GM23338 (cell line): ENCODE measurements around the gene PDE4D. TPM values are rescaled to one million over a fixed set of nuclear protein-coding genes. Genes with fewer than 3 reads are reported as not detected.

Source experiments
- ATAC-seq: fragments of 200-7000 bp; cut with Tn5 transposase; 3 replicates; pipeline ENCODE4 v1.9.1; 2020
- DNase-seq: peaks from one replicate; pipeline ENCODE4 v3.0.0-alpha.2; 2015; ENCODE audit warnings: low spot score
- H2AFZ ChIP-seq: fragments of 200-600 bp; sonication (generic); 2 replicates; pipeline ENCODE4 v1.8.0; 2016; ENCODE audit warnings: antibody characterized with exemption, mild to moderate bottlenecking, moderate library complexity
- H3F3A ChIP-seq: fragments of 200-600 bp; sonication (generic); replicated peaks from 2 replicates; pipeline ENCODE4 v1.8.0; 2017; ENCODE audit warnings: antibody characterized with exemption, mixed run types, low read depth
- H3K27ac ChIP-seq: fragments of 200-600 bp; sonication (generic); 2 replicates; pipeline ENCODE4 v1.6.1; 2016; ENCODE audit warnings: low read depth
- H3K27me3 ChIP-seq: fragments of 200-600 bp; sonication (generic); 2 replicates; pipeline ENCODE4 v1.8.0; 2016; ENCODE audit warnings: mild to moderate bottlenecking, mixed run types, moderate library complexity; ENCODE audit not compliant: insufficient read depth
- H3K36me3 ChIP-seq: fragments of 200-600 bp; sonication (generic); 2 replicates; pipeline ENCODE4 v1.8.0; 2016; ENCODE audit warnings: mild to moderate bottlenecking; ENCODE audit not compliant: insufficient read depth
- H3K4me1 ChIP-seq: fragments of 200-600 bp; sonication (generic); 2 replicates; pipeline ENCODE4 v1.8.0; 2016; ENCODE audit warnings: mild to moderate bottlenecking, moderate library complexity; ENCODE audit not compliant: insufficient read depth
- H3K4me2 ChIP-seq: fragments of 200-600 bp; sonication (generic); 2 replicates; pipeline ENCODE4 v1.7.1; 2017; ENCODE audit warnings: mixed run types
- H3K4me3 ChIP-seq: fragments of 200-600 bp; sonication (generic); 2 replicates; pipeline ENCODE4 v1.6.1; 2016; ENCODE audit warnings: mixed run types
- H3K79me2 ChIP-seq: fragments of 200-600 bp; sonication (generic); replicated peaks from 2 replicates; pipeline ENCODE4 v1.8.0; 2017; ENCODE audit warnings: mild to moderate bottlenecking; ENCODE audit not compliant: insufficient read depth
- H3K9me2 ChIP-seq: fragments of 200-600 bp; sonication (generic); 2 replicates; pipeline ENCODE4 v1.8.0; 2017; ENCODE audit not compliant: insufficient read depth
- H4K20me1 ChIP-seq: fragments of 200-600 bp; sonication (generic); replicated peaks from 2 replicates; pipeline ENCODE4 v1.8.0; 2017; ENCODE audit warnings: mild to moderate bottlenecking; ENCODE audit not compliant: insufficient read depth
- H3K27ac Mint-ChIP-seq: 2 replicates; pipeline ENCODE4 v1.8.0; 2020; ENCODE audit warnings: inconsistent platforms, mild to moderate bottlenecking, moderate library complexity, mixed read lengths
- H3K27me3 Mint-ChIP-seq: 3 replicates; pipeline ENCODE4 v1.8.0; 2022; ENCODE audit warnings: low read depth, mild to moderate bottlenecking, moderate library complexity, mixed read lengths, inconsistent platforms; ENCODE audit not compliant: insufficient read depth, poor library complexity
- H3K36me3 Mint-ChIP-seq: 3 replicates; pipeline ENCODE4 v1.8.0; 2021; ENCODE audit warnings: low read depth, mild to moderate bottlenecking, inconsistent platforms, moderate library complexity, mixed read lengths
- H3K4me1 Mint-ChIP-seq: 3 replicates; pipeline ENCODE4 v1.8.0; 2020; ENCODE audit warnings: mild to moderate bottlenecking, inconsistent platforms, mixed read lengths
- H3K4me3 Mint-ChIP-seq: 3 replicates; pipeline ENCODE4 v1.8.0; 2021; ENCODE audit warnings: moderate library complexity, mild to moderate bottlenecking, inconsistent platforms, mixed read lengths
- H3K9me3 Mint-ChIP-seq: 3 replicates; pipeline ENCODE4 v1.8.0; 2020; ENCODE audit warnings: moderate library complexity, mild to moderate bottlenecking, inconsistent platforms, mixed read lengths
- CREB1 ChIP-seq: fragments of 250-450 bp; sonication (Bioruptor Pico); IDR thresholded peaks from 2 replicates; pipeline ENCODE4 v1.5.0; 2020; ENCODE audit warnings: low read depth, mild to moderate bottlenecking, moderate library complexity
- EZH2 ChIP-seq: fragments of 200-600 bp; sonication (generic); IDR thresholded peaks from one replicate; pipeline ENCODE4 v1.8.0; 2017; ENCODE audit warnings: antibody characterized with exemption, mild to moderate bottlenecking, low read depth; ENCODE audit not compliant: unreplicated experiment
- JUNB ChIP-seq: IDR thresholded peaks from one replicate; pipeline ENCODE4 v1.6.1; 2016; ENCODE audit warnings: antibody characterized with exemption; ENCODE audit not compliant: unreplicated experiment
- NANOG ChIP-seq: IDR thresholded peaks from 2 replicates; pipeline ENCODE4 v1.6.1; 2016; ENCODE audit warnings: antibody characterized with exemption, borderline replicate concordance
- POLR2AphosphoS5 ChIP-seq: IDR thresholded peaks from 2 replicates; pipeline ENCODE4 v1.6.1; 2016; ENCODE audit warnings: antibody characterized with exemption, low read depth
- STAT1 ChIP-seq: IDR thresholded peaks from one replicate; pipeline ENCODE4 v1.6.1; 2016; ENCODE audit warnings: antibody characterized with exemption; ENCODE audit not compliant: unreplicated experiment
- ZNF331 ChIP-seq: fragments of 250-450 bp; sonication (Bioruptor Pico); IDR thresholded peaks from 2 replicates; pipeline ENCODE4 v1.5.0; 2020; ENCODE audit warnings: low read depth, mild to moderate bottlenecking, moderate library complexity
- polyA plus RNA-seq: library from polyadenylated mRNA; unstranded; fragments of >200 nt; fragmentation: Nextera tagmentation; extraction: Ambion mirVana; gene quantifications from 2 replicates; pipeline ENCODE4 v1.2.1, GENCODE V29; 2016
- total RNA-seq: library from RNA; depleted of rRNA; stranded (reverse); fragments of >200 nt; shearing (Covaris generic); gene quantifications from 2 replicates; pipeline ENCODE4 v1.2.3, GENCODE V29; 2014
- TF ChIP-seq, protein P1 (sequence below): IDR thresholded peaks from one replicate; pipeline ENCODE4 v1.6.1; 2018; ENCODE audit warnings: antibody characterized with exemption; ENCODE audit not compliant: unreplicated experiment
- TF ChIP-seq, protein P2 (sequence below): IDR thresholded peaks from 2 replicates; pipeline ENCODE4 v1.6.1; 2016; ENCODE audit warnings: antibody characterized with exemption
- TF ChIP-seq, protein P3 (sequence below): fragments of 250-450 bp; sonication (Bioruptor Pico); IDR thresholded peaks from 2 replicates; pipeline ENCODE4 v1.5.0; 2020; ENCODE audit warnings: mild to moderate bottlenecking, moderate library complexity

Gene PDE4D
- total and polyA plus RNA-seq, 2 experiments from 2014 or later, result 2.1 to 4.7 TPM

DNA sequence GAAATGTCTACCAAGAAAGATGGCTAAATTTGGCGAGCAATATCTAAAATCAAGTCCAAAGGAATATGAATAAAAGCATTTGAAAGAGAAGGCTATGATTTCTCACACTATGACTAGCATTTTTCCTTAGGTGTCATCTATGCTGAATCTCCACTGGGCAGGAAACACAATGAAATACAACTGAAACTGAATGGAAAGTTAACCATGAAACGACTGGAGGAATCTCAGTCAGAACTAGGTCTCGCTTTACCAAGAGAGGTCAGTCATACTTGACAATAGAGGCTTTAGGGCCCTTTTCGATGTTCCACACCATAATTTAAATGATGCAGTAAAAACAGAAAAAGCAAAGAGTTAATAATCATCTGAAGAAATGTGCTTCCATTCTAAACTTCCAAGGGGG is 339.0 kb downstream of the PDE4D start:
- Histone ChIP-seq H3K36me3 (no peaks in the 10 kb centered on the region), H3K27me3 (no peaks in the 10 kb centered on the region), H4K20me1 (no peaks in the 10 kb centered on the region), H3K79me2 (no peaks in the 10 kb centered on the region), H3F3A (no peaks in the 10 kb centered on the region), H3K4me2 (no peak overlapping the region), H2AFZ (no peak overlapping the region), H3K4me1 (peaks cover 14% of the 10 kb centered on the region), H3K4me3 (no peak overlapping the region), H3K9me2 (no peaks in the 10 kb centered on the region), H3K27ac (no peak overlapping the region)
- Mint-ChIP-seq H3K4me3 (no peak overlapping the region), H3K9me3 (no peaks in the 10 kb centered on the region), H3K4me1 (peaks cover 15% of the 10 kb centered on the region), H3K27ac (no peak overlapping the region), H3K36me3 (no peaks in the 10 kb centered on the region), H3K27me3 (no peaks in the 10 kb centered on the region)
- ATAC-seq (no peak), DNase-seq (no peak)
- TF ChIP-seq ZNF331 (CRISPR knock-in tag) (no peak), STAT1 (no peak), NANOG (no peak)
- TF ChIP-seq, protein P1, sequence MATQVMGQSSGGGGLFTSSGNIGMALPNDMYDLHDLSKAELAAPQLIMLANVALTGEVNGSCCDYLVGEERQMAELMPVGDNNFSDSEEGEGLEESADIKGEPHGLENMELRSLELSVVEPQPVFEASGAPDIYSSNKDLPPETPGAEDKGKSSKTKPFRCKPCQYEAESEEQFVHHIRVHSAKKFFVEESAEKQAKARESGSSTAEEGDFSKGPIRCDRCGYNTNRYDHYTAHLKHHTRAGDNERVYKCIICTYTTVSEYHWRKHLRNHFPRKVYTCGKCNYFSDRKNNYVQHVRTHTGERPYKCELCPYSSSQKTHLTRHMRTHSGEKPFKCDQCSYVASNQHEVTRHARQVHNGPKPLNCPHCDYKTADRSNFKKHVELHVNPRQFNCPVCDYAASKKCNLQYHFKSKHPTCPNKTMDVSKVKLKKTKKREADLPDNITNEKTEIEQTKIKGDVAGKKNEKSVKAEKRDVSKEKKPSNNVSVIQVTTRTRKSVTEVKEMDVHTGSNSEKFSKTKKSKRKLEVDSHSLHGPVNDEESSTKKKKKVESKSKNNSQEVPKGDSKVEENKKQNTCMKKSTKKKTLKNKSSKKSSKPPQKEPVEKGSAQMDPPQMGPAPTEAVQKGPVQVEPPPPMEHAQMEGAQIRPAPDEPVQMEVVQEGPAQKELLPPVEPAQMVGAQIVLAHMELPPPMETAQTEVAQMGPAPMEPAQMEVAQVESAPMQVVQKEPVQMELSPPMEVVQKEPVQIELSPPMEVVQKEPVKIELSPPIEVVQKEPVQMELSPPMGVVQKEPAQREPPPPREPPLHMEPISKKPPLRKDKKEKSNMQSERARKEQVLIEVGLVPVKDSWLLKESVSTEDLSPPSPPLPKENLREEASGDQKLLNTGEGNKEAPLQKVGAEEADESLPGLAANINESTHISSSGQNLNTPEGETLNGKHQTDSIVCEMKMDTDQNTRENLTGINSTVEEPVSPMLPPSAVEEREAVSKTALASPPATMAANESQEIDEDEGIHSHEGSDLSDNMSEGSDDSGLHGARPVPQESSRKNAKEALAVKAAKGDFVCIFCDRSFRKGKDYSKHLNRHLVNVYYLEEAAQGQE, result no peak
- TF ChIP-seq, protein P2, sequence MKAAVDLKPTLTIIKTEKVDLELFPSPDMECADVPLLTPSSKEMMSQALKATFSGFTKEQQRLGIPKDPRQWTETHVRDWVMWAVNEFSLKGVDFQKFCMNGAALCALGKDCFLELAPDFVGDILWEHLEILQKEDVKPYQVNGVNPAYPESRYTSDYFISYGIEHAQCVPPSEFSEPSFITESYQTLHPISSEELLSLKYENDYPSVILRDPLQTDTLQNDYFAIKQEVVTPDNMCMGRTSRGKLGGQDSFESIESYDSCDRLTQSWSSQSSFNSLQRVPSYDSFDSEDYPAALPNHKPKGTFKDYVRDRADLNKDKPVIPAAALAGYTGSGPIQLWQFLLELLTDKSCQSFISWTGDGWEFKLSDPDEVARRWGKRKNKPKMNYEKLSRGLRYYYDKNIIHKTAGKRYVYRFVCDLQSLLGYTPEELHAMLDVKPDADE, result no peak

GRCh38 chr5:59553992-59554391 is 339.5 kb downstream of the PDE4D start:
- no peak overlapping the region for H3K4me2 ChIP-seq
- H3K9me2 ChIP-seq, result no peaks in the 10 kb centered on the region
- Mint-ChIP-seq H3K4me1 (peaks cover 15% of the 10 kb centered on the region), H3K36me3 (no peaks in the 10 kb centered on the region), H3K27ac (no peak overlapping the region), H3K4me3 (no peak overlapping the region), H3K9me3 (no peaks in the 10 kb centered on the region), H3K27me3 (no peaks in the 10 kb centered on the region)
- peaks cover 14% of the 10 kb centered on the region for H3K4me1 ChIP-seq
- H3K4me3 ChIP-seq, result no peak overlapping the region
- H3K27me3 ChIP-seq, result no peaks in the 10 kb centered on the region
- ATAC-seq, result no peak
- H2AFZ ChIP-seq, result no peak overlapping the region
- no peaks in the 10 kb centered on the region for H3F3A ChIP-seq
- no peak overlapping the region for H3K27ac ChIP-seq
- H3K79me2 ChIP-seq, result no peaks in the 10 kb centered on the region
- H3K36me3 ChIP-seq, result no peaks in the 10 kb centered on the region
- no peak for DNase-seq
- no peaks in the 10 kb centered on the region for H4K20me1 ChIP-seq
- TF ChIP-seq NANOG (no peak), ZNF331 (CRISPR knock-in tag) (no peak), CREB1 (CRISPR knock-in tag) (no peak), POLR2AphosphoS5 (no peak), EZH2 (no peak), JUNB (no peak)
- TF ChIP-seq, protein P3, sequence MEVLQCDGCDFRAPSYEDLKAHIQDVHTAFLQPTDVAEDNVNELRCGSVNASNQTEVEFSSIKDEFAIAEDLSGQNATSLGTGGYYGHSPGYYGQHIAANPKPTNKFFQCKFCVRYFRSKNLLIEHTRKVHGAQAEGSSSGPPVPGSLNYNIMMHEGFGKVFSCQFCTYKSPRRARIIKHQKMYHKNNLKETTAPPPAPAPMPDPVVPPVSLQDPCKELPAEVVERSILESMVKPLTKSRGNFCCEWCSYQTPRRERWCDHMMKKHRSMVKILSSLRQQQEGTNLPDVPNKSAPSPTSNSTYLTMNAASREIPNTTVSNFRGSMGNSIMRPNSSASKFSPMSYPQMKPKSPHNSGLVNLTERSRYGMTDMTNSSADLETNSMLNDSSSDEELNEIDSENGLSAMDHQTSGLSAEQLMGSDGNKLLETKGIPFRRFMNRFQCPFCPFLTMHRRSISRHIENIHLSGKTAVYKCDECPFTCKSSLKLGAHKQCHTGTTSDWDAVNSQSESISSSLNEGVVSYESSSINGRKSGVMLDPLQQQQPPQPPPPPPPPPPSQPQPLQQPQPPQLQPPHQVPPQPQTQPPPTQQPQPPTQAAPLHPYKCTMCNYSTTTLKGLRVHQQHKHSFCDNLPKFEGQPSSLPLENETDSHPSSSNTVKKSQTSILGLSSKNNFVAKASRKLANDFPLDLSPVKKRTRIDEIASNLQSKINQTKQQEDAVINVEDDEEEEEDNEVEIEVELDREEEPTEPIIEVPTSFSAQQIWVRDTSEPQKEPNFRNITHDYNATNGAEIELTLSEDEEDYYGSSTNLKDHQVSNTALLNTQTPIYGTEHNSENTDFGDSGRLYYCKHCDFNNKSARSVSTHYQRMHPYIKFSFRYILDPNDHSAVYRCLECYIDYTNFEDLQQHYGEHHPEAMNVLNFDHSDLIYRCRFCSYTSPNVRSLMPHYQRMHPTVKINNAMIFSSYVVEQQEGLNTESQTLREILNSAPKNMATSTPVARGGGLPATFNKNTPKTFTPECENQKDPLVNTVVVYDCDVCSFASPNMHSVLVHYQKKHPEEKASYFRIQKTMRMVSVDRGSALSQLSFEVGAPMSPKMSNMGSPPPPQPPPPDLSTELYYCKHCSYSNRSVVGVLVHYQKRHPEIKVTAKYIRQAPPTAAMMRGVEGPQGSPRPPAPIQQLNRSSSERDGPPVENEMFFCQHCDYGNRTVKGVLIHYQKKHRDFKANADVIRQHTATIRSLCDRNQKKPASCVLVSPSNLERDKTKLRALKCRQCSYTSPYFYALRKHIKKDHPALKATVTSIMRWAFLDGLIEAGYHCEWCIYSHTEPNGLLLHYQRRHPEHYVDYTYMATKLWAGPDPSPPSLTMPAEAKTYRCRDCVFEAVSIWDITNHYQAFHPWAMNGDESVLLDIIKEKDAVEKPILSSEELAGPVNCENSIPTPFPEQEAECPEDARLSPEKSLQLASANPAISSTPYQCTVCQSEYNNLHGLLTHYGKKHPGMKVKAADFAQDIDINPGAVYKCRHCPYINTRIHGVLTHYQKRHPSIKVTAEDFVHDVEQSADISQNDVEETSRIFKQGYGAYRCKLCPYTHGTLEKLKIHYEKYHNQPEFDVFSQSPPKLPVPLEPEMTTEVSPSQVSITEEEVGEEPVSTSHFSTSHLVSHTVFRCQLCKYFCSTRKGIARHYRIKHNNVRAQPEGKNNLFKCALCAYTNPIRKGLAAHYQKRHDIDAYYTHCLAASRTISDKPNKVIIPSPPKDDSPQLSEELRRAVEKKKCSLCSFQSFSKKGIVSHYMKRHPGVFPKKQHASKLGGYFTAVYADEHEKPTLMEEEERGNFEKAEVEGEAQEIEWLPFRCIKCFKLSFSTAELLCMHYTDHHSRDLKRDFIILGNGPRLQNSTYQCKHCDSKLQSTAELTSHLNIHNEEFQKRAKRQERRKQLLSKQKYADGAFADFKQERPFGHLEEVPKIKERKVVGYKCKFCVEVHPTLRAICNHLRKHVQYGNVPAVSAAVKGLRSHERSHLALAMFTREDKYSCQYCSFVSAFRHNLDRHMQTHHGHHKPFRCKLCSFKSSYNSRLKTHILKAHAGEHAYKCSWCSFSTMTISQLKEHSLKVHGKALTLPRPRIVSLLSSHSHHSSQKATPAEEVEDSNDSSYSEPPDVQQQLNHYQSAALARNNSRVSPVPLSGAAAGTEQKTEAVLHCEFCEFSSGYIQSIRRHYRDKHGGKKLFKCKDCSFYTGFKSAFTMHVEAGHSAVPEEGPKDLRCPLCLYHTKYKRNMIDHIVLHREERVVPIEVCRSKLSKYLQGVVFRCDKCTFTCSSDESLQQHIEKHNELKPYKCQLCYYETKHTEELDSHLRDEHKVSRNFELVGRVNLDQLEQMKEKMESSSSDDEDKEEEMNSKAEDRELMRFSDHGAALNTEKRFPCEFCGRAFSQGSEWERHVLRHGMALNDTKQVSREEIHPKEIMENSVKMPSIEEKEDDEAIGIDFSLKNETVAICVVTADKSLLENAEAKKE (CRISPR knock-in tag), result no peak
- TF ChIP-seq, protein P2, result no peak
